ENCODE results near the gene ADCY10.
"Not testable (repeated sequence)": the region's sequence is repeated elsewhere in the genome, so short reads cannot be mapped to it uniquely, and the experiment has no call there.

The ADCY10 gene

DNA sequence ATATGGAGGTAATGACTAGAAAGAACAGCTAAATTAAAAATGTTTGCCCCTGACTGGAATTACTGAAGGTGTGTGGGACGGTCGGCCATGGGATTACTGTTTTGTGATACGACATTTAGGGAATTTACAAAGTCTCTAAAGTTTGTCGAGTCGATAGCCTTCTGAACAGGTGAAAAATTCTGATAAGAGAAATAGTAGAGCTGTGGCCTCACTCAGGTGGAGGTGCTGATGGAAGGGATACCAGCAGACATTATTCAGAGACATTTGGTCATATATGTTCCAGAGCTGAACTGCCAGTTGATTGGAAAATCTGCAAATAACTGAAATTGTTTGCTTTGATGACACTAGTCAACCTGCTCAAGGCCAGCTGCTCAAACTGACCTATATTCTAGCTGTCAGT, 71.1 kb downstream of the ADCY10 start:
- FAIRE-seq, result no peak

DNA sequence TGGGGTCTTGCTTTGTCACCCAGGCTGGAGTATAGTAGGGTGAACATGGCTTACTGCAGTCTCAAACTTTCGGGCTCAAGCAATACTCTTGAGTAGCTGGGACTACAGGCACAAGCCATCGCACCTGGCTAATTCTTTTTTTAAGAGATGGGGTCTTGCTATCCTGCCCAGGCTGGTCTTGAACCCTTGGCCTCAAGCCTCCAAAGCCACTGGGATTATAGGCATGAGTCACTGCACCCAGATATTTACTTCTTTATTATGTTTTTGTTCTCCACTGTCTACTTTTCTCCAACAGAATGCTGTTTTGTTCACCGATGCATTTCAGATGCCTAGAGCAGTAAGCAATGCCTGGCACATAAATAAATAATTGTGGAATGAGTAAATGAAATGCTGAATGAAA, 72.4 kb downstream of the ADCY10 start:
- FAIRE-seq, result no peak

DNA sequence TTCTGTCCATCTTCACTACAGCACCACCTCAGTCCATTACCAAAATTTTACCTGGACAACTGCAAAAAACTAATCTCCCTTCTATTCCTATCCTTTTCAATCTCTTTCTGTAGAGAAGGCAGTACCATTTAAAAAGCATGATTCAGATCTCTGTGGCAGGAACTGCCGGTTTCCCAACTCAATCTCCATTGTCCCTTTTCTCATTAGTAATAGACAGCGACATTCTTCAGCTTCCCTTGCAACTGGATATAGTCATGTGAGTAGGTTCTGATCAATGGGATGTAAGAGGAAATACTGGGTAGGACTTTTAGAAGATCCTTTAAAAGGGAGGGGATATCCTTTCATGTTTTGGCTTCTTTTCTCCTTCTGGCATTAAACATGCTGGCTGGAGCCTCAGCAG, 74.9 kb downstream of the ADCY10 start:
- no peak for FAIRE-seq

DNA sequence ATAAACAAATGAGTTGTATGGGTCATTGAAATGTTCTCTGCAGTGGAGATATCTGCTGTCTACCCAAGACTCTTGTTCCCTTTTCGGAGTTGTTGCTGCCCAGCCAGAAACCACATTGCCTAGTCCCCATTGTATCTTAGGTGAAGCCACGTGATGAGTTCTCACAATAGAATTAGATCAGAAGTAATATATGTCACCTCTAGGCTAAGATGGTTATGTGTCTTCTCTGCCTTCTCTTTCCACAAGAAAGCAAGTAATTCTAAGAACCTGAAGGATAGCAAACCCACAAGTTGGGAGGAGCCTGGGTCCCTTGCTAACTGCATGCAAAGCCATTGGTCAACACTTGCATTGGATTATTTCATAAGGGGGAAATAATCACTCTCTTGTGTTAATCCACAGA, 76.6 kb downstream of the ADCY10 start:
- no peak for FAIRE-seq

DNA sequence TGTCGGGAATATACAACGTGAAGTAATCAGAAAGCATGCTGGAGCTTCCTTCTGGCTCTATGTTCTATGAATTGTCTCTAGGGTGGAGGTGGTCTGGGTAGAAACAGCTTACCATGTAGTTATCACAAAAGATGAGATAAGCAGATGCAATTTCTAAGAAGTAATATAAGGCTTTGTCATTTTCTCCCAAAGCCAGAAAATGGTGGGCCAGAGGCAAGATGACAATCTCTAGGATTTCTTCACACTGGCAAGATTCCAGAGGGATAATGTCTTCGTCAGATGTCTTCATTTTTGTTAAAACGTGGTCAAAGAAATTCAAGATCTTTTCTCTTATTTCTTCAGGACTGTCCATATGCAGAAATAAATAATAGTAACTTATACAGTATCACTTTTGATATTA, 77.7 kb downstream of the ADCY10 start:
- FAIRE-seq, result no peak

DNA sequence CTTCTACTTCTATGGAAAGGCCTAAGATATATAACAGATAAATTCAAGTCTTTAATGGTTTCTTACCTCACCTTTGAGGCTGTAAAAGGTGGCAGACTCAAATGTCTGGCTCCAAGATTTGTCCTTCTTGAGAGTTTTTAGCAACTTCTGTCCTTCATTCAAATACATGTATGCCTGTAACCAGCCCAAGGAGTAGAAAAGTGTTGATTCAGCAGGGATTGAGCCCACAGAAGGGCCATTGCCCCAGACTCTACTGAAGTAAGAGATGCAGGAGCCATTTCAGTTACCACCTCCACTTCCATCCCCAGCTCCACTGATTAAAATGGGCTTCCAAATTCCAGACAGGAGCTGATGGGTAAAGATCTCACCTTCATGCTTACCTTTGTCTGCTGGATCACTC, 80.0 kb downstream of the ADCY10 start:
- FAIRE-seq, result no peak

DNA sequence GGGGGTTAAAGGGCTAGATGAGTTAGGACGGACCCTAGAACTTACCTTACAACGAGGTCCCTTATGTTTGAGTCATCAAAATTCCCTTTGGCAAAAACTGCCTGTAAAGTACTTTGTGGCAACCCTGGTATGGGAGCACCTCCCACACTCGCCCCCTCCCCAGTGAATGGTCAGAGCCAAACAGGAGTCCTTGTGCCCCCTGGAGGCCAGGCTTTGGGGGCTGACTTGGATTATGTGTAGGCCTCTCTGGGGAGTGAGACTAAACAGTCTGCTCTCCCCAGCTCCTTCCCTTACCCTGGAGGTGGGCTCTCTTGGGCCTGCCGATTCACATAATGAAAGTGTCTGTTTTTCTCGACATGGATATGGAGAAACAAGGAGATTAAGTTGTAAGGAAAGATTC, 81.2 kb downstream of the ADCY10 start:
- FAIRE-seq, result no peak

DNA sequence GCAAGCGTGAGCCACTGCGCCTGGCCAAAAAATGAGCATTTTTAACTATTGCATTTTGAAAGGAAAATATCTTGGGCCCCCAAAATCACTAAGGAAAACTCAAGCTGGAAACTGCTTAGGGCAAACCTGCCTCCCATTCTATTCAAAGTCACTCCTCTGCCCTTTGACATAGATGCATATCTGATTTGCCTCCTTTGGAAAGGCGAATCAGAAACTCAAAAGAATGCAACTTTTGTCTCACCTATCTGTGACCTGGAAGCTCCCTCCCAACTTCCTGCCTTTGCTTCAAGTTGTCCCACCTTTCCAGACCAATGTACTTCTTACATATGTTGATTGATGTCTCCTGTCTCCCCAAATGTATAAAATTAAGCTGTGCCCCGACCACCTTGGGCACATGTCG, 83.3 kb downstream of the ADCY10 start:
- not testable (repeated sequence) for FAIRE-seq

DNA sequence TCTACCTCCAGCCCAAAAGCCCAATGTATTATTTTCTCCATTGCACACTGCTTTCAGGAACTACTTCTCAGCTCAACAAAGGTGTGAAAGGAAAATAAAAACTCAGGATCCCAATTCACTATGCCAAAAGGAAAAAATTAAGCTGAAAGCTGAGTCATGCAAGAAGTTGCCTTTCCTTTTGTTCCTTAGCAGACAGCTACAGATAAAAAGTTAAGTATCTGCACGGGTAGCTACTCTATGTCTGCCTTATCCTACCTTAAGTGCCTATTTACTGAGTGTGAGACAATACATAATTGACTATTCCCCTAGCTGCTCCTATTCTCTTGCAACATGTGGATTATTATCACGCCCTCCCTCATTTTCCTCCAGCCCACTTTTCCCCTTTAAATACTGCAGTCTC, 84.1 kb downstream of the ADCY10 start:
- FAIRE-seq, result no peak

DNA sequence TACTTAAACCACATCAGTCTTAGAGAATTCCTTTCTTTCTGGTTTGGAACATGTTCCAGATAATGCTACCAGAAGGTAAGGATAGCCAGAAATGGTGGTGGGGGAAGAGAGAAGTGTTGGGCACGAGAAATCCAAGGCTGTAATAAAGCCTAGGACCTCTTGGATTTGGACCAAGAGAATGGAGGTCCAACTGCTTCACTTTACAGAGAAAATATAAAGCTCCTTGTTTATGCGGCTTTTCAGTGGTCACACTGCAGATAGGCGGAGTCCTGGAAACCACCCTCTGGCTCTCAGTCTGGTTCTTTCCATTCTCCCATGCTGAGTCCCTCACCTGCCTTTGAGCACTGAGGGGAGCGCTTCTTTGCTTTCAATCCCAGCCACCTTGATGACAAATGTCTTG, 87.8 kb downstream of the ADCY10 start:
- no peak for FAIRE-seq

DNA sequence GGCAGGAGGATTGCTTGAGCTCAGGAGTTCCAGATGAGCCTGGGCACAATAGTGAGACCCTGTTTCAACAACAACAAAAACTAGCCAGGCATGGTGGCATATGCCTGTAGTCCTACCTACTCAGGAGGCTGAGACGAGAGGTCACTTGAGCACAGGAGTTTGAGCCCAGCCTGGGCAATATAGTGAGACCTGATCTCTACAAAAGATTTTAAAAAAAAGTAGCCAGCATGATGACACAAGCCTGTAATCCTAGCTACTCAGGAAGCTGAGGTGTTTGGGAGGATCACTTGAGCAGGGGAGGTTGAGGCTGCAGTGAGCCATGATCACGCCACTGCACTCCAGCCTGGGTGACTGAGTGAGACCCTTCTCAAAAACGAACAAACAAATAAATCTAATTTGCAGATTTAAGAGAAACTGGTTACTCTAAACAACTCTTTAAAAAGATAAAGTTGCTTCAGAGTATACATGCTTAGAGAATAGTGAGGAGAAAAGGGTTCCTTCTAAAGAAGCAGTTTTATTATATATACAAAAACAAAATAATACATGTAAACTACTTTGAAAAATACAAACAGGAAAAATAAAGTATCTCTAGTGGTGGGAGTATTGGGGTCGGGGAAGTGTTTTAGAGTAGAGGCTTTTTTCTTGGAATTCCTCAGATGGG, 88.4 kb downstream of the ADCY10 start:
- no peak for FAIRE-seq

DNA sequence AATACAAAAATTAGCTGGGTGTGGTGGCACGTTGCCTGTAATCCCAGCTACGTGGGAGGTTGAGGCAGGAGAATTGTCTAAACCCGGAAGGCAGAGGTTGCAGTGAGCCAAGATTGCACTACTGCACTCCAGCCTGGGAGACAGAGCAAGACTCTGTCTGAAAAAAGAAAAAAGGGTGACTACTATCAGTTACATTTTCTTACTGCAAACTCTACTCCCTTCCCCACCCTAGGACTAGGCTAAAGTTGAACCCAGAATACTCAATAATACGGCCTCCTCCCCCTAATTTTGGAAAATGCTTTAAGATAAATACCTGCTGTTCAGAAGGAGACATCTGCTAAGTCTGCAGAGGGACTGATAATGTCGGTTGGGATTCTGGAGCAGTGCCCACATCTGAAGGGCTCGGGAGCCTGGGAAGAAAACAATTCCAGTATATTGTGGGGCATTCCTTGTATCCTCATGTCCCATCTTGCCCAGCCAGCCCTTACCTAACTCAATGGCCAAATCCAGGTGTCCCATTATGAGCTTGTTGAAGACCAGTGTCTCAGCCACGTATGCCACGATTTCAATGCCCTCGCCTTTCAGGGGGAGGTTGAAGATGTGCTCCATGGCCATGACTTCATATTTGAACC, 89.7 kb downstream of the ADCY10 start:
- FAIRE-seq, result no peak

DNA sequence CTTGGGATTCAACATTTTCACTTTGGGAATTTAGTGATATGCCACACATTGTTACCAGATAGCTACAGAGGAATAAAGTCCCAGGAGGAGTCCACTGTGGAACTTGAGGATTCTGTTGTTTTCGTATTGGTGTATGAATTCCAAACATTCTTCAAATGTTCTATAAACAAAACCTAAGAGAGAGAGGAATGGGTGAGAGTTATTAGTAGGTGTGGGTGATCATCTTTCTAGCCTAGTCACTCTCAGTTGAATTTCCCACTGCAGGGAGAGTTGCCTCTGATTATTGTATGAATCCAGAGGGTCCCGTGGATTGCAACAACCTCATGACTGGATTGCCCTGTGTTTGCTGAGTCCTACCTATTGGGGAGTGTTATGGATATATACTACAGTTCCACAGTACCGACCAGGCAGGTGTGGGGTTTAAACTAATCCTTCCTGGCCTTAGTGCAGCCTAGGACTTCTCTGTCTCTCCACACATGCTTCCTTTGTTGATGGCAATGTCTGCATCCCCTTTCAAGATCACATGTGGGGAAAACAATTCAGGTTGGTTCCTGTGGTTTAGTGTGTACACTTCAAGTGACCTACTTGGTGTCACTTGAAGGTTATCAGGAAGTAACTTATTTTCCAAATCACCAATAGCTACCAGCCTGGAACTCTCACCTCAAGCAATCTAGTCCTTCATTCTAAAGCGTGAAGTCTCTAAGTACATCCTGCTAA, 91.8 kb downstream of the ADCY10 start:
- no peak for FAIRE-seq

DNA sequence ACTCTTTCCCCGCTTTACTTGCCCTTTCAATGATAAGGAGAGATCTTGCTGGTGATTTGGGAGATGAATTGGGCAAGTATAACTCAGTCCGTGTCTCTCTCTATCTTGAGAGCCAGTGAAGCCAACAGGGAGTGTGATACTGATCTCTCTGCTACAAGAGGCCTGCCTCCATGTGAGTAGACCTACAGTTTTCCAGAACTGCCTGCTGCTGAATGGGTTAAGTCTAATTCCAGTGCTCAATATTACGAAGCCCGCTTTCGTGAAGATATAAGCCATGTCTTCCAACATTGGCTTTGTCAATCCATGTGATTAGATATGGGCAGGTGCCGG, 92.6 kb downstream of the ADCY10 start:
- FAIRE-seq, result no peak

DNA sequence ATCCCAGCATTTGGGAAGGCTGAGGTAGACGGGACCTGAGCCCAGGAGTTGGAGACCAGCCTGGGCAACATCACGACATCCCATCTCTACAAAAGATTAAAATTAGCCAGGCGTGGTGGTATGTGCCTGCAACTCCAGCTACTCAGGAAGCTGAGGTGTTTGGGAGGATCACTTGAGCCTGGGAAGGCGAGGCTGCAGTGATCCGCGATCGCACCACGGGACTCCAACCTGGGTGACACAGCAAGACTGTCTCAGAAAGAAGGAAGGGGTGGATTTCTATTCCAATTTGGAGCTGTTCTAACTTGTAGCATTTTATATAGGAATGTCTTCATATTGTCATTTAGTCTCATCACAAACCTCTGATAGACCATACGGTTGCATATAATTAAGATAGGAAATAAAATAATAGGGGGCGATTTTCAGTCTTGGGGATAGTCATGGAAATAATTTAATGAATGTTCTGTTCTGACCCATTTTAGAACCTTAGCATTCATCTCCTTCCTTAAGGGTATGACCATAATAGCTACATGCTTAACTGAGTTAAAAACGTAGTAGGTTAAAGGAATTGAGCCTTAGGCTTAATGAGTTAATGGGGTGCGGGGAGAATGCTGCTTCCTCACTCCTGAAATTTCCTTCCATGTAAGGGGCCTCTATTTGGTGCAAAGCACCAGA, 93.1 kb downstream of the ADCY10 start:
- no peak for FAIRE-seq

DNA sequence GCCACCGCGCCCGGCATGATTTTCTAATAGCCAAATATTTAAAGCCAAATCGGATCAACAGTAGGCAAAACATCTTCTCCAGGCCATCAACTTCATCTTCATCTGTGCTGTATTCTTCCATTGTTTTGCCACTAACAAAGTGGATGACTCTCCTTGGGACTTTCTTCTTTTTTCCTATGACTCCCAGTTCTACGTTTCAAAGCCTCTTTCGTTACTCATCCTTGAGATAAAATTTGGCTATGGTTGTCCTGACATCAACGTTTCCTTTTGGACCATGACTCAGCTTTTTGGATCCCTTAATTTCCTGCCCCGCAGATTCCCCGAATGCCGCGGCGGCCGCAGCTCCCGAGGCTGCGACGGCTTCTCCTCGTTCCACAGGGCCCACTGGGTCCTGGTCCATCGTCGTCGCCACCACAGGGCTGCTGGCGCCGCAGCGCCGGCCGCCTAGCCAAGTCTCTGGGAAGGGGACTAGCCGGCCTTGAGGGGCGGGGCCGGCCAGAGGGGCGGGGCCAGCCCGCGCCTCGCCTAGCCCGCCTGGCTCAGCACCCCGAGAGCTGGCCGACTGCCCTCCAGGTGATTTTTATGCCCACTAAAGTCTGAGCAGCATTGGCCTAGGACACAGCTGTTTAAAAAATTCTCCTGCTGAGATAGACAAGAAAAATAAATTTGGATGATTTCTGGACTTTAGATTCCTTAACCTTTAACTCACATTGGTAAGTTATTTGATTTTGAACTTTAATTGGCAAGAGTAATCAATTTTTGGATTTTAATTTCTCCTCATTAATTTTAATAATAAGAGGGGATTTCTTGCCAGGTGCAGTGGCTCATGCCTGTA, 93.9 kb downstream of the ADCY10 start:
- FAIRE-seq, result no peak

DNA sequence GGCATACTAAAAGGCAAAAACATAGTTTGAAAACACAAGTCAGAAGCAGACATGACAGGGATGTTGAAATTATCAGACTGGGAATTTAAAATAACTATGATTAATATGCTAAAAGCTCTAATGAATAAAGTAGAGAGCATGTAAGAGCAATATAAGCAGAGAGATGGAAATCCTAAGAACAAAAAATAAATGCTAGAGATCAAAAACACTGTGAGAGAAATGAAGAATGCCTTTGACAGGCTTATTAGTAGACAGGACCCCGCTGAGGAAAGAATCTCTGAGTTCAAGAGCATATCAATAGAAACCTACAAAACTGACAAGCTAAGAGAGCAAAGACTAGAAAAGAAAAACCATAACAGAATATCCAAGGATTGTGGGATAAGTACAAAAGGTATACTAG, 98.3 kb downstream of the ADCY10 start:
- FAIRE-seq, result no peak

DNA sequence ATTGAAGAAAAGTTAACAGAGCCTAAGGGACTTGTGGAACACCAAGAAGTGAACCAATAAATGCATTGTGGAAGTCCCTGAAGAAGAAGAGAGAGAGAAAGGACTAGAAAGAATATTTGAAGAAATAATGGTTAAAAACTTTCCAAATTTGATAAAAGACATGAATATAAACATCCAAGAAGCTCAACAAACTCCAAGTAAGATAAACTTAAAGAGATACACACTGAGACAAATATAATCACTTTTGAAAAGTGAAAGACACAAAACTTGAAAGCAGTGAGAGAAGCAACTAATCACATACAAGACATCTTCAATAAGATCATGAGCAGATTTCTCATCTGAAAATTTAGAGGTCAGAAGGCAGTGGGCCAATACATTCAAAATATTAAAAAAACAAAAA, 101.0 kb downstream of the ADCY10 start:
- peak; percentile 39 for FAIRE-seq

DNA sequence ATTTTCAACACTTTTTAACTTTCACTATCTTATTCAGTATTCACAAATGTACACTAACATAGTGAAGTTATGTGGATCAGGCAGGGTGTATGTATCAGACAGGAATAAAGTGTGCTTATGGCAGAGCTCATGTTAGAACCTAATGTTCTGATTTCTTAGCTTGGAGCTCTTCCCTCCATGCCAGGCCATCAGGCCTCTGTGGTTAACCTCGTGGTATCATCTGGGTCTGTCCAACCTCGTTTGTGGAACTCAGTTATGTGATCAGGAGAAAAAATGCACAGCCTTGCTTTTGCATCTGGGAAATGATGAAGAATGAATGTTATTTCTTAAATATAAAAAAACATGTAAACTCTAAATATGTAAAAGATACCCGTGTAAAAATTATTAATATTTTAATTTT, 105.2 kb downstream of the ADCY10 start:
- no peak for FAIRE-seq

DNA sequence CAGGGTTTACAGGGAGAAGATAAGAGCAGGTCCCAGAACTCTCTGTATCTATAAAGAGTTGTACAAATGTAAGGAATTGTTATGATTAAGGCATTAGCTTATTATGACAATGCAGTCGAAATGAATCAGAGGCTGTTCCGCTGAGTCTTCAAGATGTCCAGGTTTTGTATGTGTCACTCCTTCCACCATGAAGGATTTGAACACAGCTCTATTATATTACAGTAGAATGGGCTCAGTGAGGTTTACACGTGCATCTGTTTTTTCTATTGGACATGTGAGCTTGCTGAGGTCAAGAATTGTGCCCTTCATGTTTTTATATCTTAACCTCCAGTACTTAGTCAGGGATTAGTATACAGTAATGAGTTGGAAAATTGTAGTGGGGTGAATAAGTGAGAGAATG, 105.8 kb downstream of the ADCY10 start:
- no peak for FAIRE-seq

DNA sequence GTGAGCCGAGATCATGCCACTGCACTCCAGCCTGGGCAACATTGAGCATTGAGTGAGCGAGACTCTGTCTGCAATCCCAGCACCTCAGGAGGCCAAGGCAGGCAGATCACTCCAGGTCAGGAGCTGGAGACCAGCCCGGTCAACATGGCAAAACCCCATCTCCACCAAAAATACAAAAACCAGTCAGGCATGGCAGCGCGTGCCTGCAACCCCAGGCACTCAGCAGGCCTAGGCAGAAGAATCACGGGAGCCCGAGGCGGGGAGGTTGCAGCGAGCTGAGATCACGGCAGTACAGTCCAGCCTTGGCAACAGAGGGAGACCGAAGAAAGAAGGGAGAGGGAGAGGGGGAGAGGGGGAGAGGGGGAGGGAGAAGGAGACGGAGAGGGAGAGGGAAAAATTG, 107.3 kb downstream of the ADCY10 start:
- not testable (repeated sequence) for FAIRE-seq

DNA sequence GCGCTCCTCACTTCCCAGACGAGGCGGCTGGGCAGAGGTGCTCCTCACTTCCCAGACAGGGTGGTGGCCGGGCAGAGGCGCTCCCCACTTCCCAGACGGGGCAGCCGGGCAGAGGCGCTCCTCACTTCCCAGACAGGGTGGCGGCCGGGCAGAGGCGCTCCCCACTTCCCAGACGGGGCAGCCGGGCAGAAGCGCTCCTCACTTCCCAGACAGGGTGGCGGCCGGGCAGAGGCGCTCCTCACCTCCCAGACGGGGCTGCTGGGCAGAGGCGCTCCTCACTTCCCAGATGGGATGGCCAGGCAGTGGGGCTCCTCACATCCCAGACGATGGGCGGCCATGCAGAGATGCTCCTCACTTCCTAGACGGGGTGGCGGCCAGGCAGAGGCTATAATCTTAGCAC, 107.7 kb downstream of the ADCY10 start:
- FAIRE-seq, result not testable (repeated sequence)

DNA sequence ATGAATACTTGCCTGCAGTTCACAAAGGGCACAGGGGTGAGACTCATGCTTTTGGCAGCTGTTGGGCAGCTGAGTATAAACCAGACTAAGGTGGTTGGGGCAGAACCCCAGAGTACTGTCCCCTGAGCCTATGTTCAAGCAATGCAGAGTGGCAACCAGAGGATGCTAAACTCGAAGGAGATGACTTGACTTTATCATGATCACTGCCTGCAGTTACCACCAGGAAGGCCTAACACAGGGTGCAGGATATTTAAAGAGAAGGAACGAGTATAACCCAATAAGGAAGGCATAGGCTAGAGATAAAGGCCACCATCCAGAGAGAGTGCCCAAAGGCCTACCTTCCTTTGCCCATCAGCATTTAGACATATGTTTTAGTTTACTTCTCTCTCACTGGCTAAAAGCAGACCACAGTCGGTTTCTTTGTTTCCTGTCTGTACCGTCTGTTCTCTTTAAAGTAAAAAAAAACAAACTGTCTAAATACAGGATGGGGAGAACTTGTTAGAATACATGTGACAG, 108.8 kb downstream of the ADCY10 start:
- no peak for FAIRE-seq
